ENCODE measurements around the gene EIF1.

DNA sequence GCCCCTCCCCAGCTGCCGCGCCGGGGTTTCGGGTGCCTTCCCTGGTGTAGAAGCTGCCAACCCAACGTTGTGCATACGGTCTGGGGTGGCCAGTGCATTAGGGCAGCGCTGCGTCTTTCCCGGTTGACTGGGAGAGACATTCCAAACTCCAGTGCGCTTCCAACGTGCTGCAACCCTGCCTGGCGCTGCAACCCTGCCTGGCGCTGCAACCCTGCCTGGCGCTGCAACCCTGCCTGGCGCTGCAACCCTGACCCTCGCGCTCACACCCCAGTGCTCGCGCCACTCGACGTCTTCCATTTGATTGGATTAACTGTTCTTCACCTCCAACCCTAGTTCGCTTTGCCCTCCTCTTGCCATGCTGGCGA lies 46.2 kb downstream of the EIF1 start:
- TF ChIP-seq, protein P1, sequence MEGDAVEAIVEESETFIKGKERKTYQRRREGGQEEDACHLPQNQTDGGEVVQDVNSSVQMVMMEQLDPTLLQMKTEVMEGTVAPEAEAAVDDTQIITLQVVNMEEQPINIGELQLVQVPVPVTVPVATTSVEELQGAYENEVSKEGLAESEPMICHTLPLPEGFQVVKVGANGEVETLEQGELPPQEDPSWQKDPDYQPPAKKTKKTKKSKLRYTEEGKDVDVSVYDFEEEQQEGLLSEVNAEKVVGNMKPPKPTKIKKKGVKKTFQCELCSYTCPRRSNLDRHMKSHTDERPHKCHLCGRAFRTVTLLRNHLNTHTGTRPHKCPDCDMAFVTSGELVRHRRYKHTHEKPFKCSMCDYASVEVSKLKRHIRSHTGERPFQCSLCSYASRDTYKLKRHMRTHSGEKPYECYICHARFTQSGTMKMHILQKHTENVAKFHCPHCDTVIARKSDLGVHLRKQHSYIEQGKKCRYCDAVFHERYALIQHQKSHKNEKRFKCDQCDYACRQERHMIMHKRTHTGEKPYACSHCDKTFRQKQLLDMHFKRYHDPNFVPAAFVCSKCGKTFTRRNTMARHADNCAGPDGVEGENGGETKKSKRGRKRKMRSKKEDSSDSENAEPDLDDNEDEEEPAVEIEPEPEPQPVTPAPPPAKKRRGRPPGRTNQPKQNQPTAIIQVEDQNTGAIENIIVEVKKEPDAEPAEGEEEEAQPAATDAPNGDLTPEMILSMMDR (IDR thresholded peaks at IDR 0.05; ENCODE audit: low read depth, low read length, poor library complexity, severe bottlenecking): no peak
- TF ChIP-seq EZH2phosphoT487 (IDR thresholded peaks at IDR 0.05; ENCODE audit: borderline replicate concordance, low read length): no peak
